HCT116 (cell line): ENCODE data around the gene KYNU. TPM values are rescaled to one million over a fixed set of nuclear protein-coding genes. Genes with fewer than 3 reads are reported as not detected.

ENCODE experiments used
- ATAC-seq: fragments of 200-7000 bp; cut with Tn5 transposase; 2 replicates; pipeline ENCODE4 v1.9.1; 2020; ENCODE audit warnings: mild to moderate bottlenecking, moderate library complexity
- BruUV-seq: library from RNA; stranded (reverse); fragments of 400-500 nt; replicated peaks from 2 replicates; lab custom pipeline; 2021; lab: Mats Ljungman, UMichigan
- CTCF ChIA-PET: fragments of 300-600 bp; sonication (Branson Sonifier 250); formaldehyde crosslinking; loops from one replicate; lab custom pipeline; 2021; ENCODE audit warnings: antibody characterized with exemption; lab: Charles Lee
- POLR2A ChIA-PET: fragments of 300-600, 350-600 bp; sonication (Branson Sonifier 250); formaldehyde crosslinking; loops from one replicate; lab custom pipeline; 2021; ENCODE audit warnings: antibody characterized with exemption; lab: Charles Lee
- RAD21 ChIA-PET, 2 experiments: fragments of 300-600 bp; sonication (Branson Sonifier 250); formaldehyde crosslinking; loops; one replicate each; lab custom pipeline; 2023; ENCODE audit warnings: low total read pairs in 2 of 2; ENCODE audit not compliant: uncharacterized antibody in 2 of 2, unreplicated experiment in 2 of 2, low non-redundant PET in 1 of 2; lab: Charles Lee
- DNase-seq: peaks from one replicate; pipeline ENCODE4 v3.0.0-alpha.2; 2010; ENCODE audit warnings: low read depth, low spot score
- H2AFZ ChIP-seq: fragments of 200-600 bp; shearing (Covaris generic), sonication (generic); 2 replicates; pipeline ENCODE4 v1.6.1; 2017; ENCODE audit warnings: low read depth, mixed run types, mixed read lengths, antibody characterized with exemption, low read length; ENCODE audit not compliant: poor library complexity, severe bottlenecking
- H3K27ac ChIP-seq: 2 replicates; pipeline ENCODE4 v1.5.1; 2012; ENCODE audit warnings: low read depth, low read length
- H3K27me3 ChIP-seq: fragments of 200-600 bp; sonication (generic); 2 replicates; pipeline ENCODE4 v1.6.1; 2016; ENCODE audit warnings: mixed run types, low read length, mixed read lengths; ENCODE audit not compliant: insufficient read depth
- H3K36me3 ChIP-seq, 2 experiments: fragments of 200-500 bp in 1 of 2; fragments of 200-600 bp in 1 of 2; sonication (Bioruptor generic) in 1 of 2; sonication (generic) in 1 of 2; 2 replicates each; pipeline versions ENCODE4 v1.5.1 to v1.6.1; 2014 to 2016; ENCODE audit warnings: low read length in 2 of 2, inconsistent platforms in 1 of 2, mixed read lengths in 1 of 2, mixed run types in 1 of 2; ENCODE audit not compliant: insufficient read depth in 2 of 2, control insufficient read depth in 1 of 2
- H3K4me1 ChIP-seq, 2 experiments: fragments of 200-600 bp in 1 of 2; sonication (generic) in 1 of 2; 2 replicates each; pipeline versions ENCODE4 v1.5.1 to v1.6.1; 2012 to 2017; ENCODE audit warnings: low read length in 2 of 2, inconsistent platforms in 1 of 2, mild to moderate bottlenecking in 1 of 2, mixed read lengths in 1 of 2, mixed run types in 1 of 2, moderate library complexity in 1 of 2; ENCODE audit not compliant: insufficient read depth in 2 of 2, control insufficient read depth in 1 of 2
- H3K4me2 ChIP-seq: fragments of 200-600 bp; sonication (generic); 2 replicates; pipeline ENCODE4 v1.6.1; 2017; ENCODE audit warnings: mixed run types, low read length, mixed read lengths
- H3K4me3 ChIP-seq, 2 experiments: fragments of 200-600 bp in 1 of 2; sonication (generic) in 1 of 2; replicated peaks in 1 of 2; 2 replicates each; pipeline ENCODE4 v1.5.1; 2011 to 2016; ENCODE audit warnings: low read length in 2 of 2, control low read depth in 1 of 2, low read depth in 1 of 2, mild to moderate bottlenecking in 1 of 2, mixed read lengths in 1 of 2, mixed run types in 1 of 2
- H3K79me2 ChIP-seq: fragments of 200-600 bp; sonication (generic); 2 replicates; pipeline ENCODE4 v1.6.1; 2017; ENCODE audit warnings: mild to moderate bottlenecking, mixed run types, low read length, moderate library complexity, mixed read lengths; ENCODE audit not compliant: insufficient read depth
- H3K9ac ChIP-seq: fragments of 200-600 bp; sonication (generic); 2 replicates; pipeline ENCODE4 v1.6.1; 2016; ENCODE audit warnings: low read length, mixed read lengths
- H3K9me2 ChIP-seq: fragments of 200-600 bp; sonication (generic), shearing (Covaris generic); 2 replicates; pipeline ENCODE4 v1.6.1; 2017; ENCODE audit warnings: mixed run types, mild to moderate bottlenecking, moderate library complexity; ENCODE audit not compliant: insufficient read depth
- H3K9me3 ChIP-seq, 2 experiments: fragments of 200-500 bp in 1 of 2; fragments of 200-600 bp in 1 of 2; sonication (Bioruptor generic) in 1 of 2; sonication (generic) in 1 of 2; 2 replicates each; pipeline ENCODE4 v1.6.1; 2014 to 2017; ENCODE audit warnings: low read length in 2 of 2, mixed read lengths in 2 of 2, inconsistent platforms in 1 of 2, low read depth in 1 of 2, mild to moderate bottlenecking in 1 of 2, mixed run types in 1 of 2, moderate library complexity in 1 of 2; ENCODE audit not compliant: control insufficient read depth in 1 of 2, insufficient read depth in 1 of 2
- H4K20me1 ChIP-seq: fragments of 200-600 bp; sonication (generic), shearing (Covaris generic); 2 replicates; pipeline ENCODE4 v1.6.1; 2017; ENCODE audit warnings: mixed run types, mild to moderate bottlenecking, moderate library complexity; ENCODE audit not compliant: insufficient read depth
- EZH2 ChIP-seq: fragments of 200-600 bp; sonication (generic); IDR thresholded peaks from 2 replicates; pipeline ENCODE4 v1.6.1; 2017; ENCODE audit warnings: antibody characterized with exemption, mixed run types
- JUND ChIP-seq: IDR thresholded peaks from 2 replicates; pipeline ENCODE4 v1.6.1; 2012
- POLR2A ChIP-seq: IDR thresholded peaks from 2 replicates; pipeline ENCODE4 v1.7.0; 2011; ENCODE audit warnings: borderline replicate concordance; ENCODE audit not compliant: insufficient read depth, insufficient read length; ENCODE audit errors: extremely low read depth
- POLR2AphosphoS5 ChIP-seq: IDR thresholded peaks from 2 replicates; pipeline ENCODE4 v1.6.1; 2011; ENCODE audit warnings: mild to moderate bottlenecking, low read depth, low read length, moderate library complexity
- RAD21 ChIP-seq: IDR thresholded peaks from 2 replicates; pipeline ENCODE4 v1.6.1; 2012; ENCODE audit warnings: low read depth, mild to moderate bottlenecking
- SP1 ChIP-seq: IDR thresholded peaks from 2 replicates; pipeline ENCODE4 v1.6.1; 2012; ENCODE audit warnings: low read depth
- ZNF274 ChIP-seq: fragments of 200-500 bp; sonication (Bioruptor generic); IDR thresholded peaks from 2 replicates; pipeline ENCODE4 v1.6.1; 2014; ENCODE audit warnings: mild to moderate bottlenecking, low read depth, low read length, inconsistent platforms
- intact Hi-C: fragments of 100-400 bp; cut with micrococcal nuclease; formaldehyde crosslinking; loops from 2 replicates; pipeline ENCODE4 v1.10.0; 2022
- total RNA-seq: library from RNA; stranded (reverse); gene quantifications from one replicate; pipeline ENCODE4 v1.2.1, GENCODE V29; 2021; ENCODE audit not compliant: unreplicated experiment
- TF ChIP-seq, protein P1 (sequence below), 3 experiments: fragments of 200-600 bp in 1 of 3; sonication (generic) in 1 of 3; IDR thresholded peaks in 2 of 3; conservative IDR thresholded peaks in 1 of 3; 2 replicates each; pipeline ENCODE4 v1.5.1; 2012 to 2017; ENCODE audit warnings: low read depth in 2 of 3, low read length in 2 of 3, antibody characterized with exemption in 1 of 3, borderline replicate concordance in 1 of 3, control low read depth in 1 of 3, mild to moderate bottlenecking in 1 of 3, mixed read lengths in 1 of 3, mixed run types in 1 of 3, moderate library complexity in 1 of 3; ENCODE audit not compliant: insufficient read depth in 1 of 3
- TF ChIP-seq, protein P2 (sequence below): IDR thresholded peaks from 2 replicates; pipeline ENCODE4 v1.6.1; 2011; ENCODE audit warnings: mild to moderate bottlenecking, low read length, moderate library complexity; ENCODE audit not compliant: insufficient replicate concordance; ENCODE audit errors: extremely low read depth
- TF ChIP-seq, protein P3 (sequence below): IDR thresholded peaks from 2 replicates; pipeline ENCODE4 v1.6.1; 2012

The KYNU gene
- total RNA-seq, 1 experiment from 2014 or later = 0.22 TPM

DNA sequence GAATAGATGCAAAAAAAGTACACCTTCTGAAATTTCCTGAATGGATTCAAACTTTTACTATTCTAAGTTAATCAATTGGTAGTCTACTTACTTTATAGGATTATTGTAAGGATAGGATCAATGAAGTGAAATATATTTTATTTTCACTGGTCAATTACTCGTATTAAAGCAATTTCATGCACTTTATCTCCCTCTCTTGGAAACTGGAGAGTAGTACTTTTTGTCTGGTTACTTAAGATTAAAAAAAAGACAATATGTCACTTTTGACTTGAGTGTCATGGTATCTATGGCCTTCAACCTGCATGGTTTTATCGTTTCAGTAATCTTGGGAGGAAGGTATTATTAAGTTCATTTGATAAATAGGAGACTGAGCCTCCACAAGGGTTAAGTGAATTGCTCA lies 1.0 kb upstream of the KYNU start:
- ChIA-PET CTCF (no interaction called here), POLR2A (no interaction called here)
- Histone ChIP-seq H3K27me3 (no peaks in the 10 kb centered on the region), H3K4me3 (no peak overlapping the region), H4K20me1 (no peaks in the 10 kb centered on the region)
- DNase-seq (no peak), ATAC-seq (no peak)
- no TSS peak for BruUV-seq
- TF ChIP-seq SP1 = no peak
- TF ChIP-seq EZH2 = no peak
- no peak for TF ChIP-seq JUND
- TF ChIP-seq, protein P1, sequence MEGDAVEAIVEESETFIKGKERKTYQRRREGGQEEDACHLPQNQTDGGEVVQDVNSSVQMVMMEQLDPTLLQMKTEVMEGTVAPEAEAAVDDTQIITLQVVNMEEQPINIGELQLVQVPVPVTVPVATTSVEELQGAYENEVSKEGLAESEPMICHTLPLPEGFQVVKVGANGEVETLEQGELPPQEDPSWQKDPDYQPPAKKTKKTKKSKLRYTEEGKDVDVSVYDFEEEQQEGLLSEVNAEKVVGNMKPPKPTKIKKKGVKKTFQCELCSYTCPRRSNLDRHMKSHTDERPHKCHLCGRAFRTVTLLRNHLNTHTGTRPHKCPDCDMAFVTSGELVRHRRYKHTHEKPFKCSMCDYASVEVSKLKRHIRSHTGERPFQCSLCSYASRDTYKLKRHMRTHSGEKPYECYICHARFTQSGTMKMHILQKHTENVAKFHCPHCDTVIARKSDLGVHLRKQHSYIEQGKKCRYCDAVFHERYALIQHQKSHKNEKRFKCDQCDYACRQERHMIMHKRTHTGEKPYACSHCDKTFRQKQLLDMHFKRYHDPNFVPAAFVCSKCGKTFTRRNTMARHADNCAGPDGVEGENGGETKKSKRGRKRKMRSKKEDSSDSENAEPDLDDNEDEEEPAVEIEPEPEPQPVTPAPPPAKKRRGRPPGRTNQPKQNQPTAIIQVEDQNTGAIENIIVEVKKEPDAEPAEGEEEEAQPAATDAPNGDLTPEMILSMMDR (IDR thresholded peaks at IDR 0.05 in 2 of 3, conservative IDR thresholded peaks at IDR 0.05 in 1 of 3; ENCODE audit: borderline replicate concordance in 1 of 3, insufficient read depth in 1 of 3, low read depth in 2 of 3, low read length in 2 of 3) = 0 out of 6 replicates have a peak, but pooled peaks of 1 of the 3 experiments have one; percentile 8
- TF ChIP-seq RAD21 = 0 out of 2 replicates have a peak, but pooled peaks have one; percentile 16
- TF ChIP-seq, all 23 proteins: peak for 2
- Histone ChIP-seq H3K9me3 (no peaks in the 10 kb centered on the region), H3K9ac (no peak overlapping the region), H3K36me3 (no peaks in the 10 kb centered on the region), H3K4me1 (0 out of 4 replicates have a peak, but pooled peaks cover 0 to 3% of the 10 kb centered on the region in 2 experiments), H3K4me2 (no peak overlapping the region), H3K9me2 (no peaks in the 10 kb centered on the region), H3K27ac (no peak overlapping the region), H3K79me2 (no peaks in the 10 kb centered on the region), H2AFZ (no peak overlapping the region)
- intact Hi-C loops = no loop called here
- RAD21 ChIA-PET = no interaction called here

DNA sequence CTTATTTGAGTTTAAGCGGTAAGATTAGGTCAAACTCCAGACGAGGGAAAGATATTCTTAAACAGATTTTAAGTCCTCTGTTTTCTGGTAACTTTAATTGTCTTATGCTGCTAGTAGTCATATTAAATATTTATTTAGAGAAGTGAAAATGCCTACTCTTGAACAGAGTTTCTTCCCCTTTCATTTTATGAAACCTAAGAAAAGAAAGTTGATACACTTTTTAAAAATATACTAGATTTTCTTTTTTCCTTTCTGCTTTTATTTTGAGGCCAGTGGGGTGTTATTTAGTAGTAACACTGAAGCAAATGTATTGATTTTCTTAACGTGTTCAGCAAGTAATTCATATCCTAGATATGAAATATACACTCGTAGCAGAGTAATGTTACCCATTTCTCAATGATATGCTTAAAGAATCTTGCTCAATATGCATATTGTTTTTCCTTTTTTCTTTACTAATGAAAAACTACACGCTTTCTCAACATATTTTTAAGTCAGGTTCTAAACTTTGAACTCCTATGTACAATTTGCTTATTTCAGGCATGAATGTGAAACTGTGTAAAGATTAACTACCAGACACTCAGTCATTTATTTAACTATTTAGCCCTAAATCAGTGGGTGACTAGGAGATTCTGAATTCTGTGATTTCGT lies 691 bp downstream of the KYNU start:
- DNase-seq (no peak), ATAC-seq (no peak)
- POLR2A ChIA-PET = no interaction called here
- BruUV-seq = no TSS peak
- Histone ChIP-seq H3K9me3 (no peaks in the 10 kb centered on the region), H4K20me1 (no peaks in the 10 kb centered on the region), H2AFZ (peak overlapping the region; percentile 22), H3K9me2 (no peaks in the 10 kb centered on the region), H3K9ac (no peak overlapping the region), H3K4me3 (no peak overlapping the region), H3K4me2 (no peak overlapping the region), H3K27me3 (no peaks in the 10 kb centered on the region), H3K36me3 (no peaks in the 10 kb centered on the region), H3K27ac (no peak overlapping the region), H3K4me1 (0 out of 4 replicates have a peak, but pooled peaks cover 0 to 3% of the 10 kb centered on the region in 2 experiments), H3K79me2 (no peaks in the 10 kb centered on the region)
- CTCF ChIA-PET = no interaction called here
- intact Hi-C loops = no loop called here
- RAD21 ChIA-PET = no interaction called here
- TF ChIP-seq POLR2A (no peak), POLR2AphosphoS5 (no peak), EZH2 (no peak), ZNF274 (no peak), RAD21 (no peak)
- TF ChIP-seq, protein P2, sequence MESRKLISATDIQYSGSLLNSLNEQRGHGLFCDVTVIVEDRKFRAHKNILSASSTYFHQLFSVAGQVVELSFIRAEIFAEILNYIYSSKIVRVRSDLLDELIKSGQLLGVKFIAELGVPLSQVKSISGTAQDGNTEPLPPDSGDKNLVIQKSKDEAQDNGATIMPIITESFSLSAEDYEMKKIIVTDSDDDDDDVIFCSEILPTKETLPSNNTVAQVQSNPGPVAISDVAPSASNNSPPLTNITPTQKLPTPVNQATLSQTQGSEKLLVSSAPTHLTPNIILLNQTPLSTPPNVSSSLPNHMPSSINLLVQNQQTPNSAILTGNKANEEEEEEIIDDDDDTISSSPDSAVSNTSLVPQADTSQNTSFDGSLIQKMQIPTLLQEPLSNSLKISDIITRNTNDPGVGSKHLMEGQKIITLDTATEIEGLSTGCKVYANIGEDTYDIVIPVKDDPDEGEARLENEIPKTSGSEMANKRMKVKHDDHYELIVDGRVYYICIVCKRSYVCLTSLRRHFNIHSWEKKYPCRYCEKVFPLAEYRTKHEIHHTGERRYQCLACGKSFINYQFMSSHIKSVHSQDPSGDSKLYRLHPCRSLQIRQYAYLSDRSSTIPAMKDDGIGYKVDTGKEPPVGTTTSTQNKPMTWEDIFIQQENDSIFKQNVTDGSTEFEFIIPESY = no peak
- TF ChIP-seq, protein P1 (IDR thresholded peaks at IDR 0.05 in 2 of 3, conservative IDR thresholded peaks at IDR 0.05 in 1 of 3; ENCODE audit: borderline replicate concordance in 1 of 3, insufficient read depth in 1 of 3, low read depth in 2 of 3, low read length in 2 of 3) = no peak
- TF ChIP-seq, protein P3, sequence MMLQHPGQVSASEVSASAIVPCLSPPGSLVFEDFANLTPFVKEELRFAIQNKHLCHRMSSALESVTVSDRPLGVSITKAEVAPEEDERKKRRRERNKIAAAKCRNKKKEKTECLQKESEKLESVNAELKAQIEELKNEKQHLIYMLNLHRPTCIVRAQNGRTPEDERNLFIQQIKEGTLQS = no peak
